Measurements from ENCODE around the gene MAP10. TPM values are rescaled to one million over a fixed set of nuclear protein-coding genes. Genes with fewer than 3 reads are reported as not detected.

Gene MAP10
- total RNA-seq, 4 donors from 2014 or later, result 1.7 to 3.2 (median 2.5) TPM

DNA sequence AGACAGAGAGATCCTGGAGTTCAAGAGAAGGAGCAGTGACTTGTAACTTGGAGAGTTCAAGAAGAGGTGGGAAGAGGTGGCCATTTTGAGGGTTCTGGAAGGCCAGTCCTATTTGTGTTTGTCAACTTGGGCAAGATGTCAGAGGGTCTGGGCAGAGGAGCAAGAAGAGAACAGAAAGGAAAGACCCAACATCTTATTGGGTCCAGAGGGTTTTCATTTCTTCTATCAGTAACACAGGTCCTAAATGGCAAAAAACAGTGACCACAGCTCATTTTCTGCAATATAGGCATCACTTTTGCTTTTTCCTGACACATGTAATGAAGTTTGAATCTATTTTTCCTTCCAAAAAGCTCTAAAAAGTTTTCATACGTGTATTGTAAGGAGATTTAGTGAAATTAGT, 38.3 kb upstream of the MAP10 start:
- Histone ChIP-seq H3K27me3 (no peaks in the 10 kb centered on the region), H3K4me1 (peaks cover 0 to 31% (median 4%) of the 10 kb centered on the region in 4 donors), H3K36me3 (no peaks in the 10 kb centered on the region), H3K4me3 (no peak overlapping the region), H3K9me3 (no peaks in the 10 kb centered on the region), H3K27ac (peak overlapping the region in 3 of 4 donors; percentile 65 to 91 (median 89))
- TF ChIP-seq, protein P1, sequence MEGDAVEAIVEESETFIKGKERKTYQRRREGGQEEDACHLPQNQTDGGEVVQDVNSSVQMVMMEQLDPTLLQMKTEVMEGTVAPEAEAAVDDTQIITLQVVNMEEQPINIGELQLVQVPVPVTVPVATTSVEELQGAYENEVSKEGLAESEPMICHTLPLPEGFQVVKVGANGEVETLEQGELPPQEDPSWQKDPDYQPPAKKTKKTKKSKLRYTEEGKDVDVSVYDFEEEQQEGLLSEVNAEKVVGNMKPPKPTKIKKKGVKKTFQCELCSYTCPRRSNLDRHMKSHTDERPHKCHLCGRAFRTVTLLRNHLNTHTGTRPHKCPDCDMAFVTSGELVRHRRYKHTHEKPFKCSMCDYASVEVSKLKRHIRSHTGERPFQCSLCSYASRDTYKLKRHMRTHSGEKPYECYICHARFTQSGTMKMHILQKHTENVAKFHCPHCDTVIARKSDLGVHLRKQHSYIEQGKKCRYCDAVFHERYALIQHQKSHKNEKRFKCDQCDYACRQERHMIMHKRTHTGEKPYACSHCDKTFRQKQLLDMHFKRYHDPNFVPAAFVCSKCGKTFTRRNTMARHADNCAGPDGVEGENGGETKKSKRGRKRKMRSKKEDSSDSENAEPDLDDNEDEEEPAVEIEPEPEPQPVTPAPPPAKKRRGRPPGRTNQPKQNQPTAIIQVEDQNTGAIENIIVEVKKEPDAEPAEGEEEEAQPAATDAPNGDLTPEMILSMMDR (IDR thresholded peaks at IDR 0.05), result no peak
- TF ChIP-seq POLR2A (IDR thresholded peaks at IDR 0.05), result no peak
- no peak for DNase-seq

DNA sequence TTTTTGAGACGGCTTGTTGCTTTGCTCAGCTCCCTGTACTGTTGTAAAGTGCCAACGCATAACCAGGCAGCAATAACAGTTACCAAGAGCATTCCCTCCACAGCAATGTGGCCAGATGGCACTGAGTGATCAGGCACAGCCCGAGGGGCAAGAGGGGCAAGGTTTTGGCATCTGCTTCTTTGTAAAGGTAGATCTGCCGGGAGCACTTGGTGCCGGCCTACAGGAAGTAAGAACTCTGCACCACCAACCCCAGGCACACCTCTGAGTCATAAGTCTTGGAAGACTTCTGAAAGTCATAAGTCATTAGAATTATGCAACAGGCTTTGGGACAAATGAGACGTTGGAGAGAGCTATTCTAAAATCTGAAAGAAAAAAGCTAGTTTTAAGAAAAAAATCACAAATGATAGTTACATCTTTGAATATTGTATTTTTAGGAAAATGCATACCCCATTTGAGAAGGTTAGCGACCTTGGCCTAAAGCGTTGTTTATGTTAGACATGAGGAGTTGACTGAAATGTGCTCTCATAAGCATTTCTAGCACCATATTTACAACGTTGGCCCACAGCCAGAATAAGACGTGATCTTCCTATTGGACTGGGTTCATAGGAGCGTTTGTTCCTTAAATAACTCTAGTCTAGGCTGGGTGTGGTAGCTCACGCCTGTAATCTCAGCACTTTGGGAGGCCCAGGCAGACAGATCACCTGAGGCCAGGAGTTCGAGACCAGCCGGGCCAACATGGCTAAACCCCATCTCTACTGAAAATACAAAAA, 37.7 kb upstream of the MAP10 start:
- Histone ChIP-seq H3K27ac (peak overlapping the region in 3 of 4 donors; percentile 65 to 91 (median 89)), H3K27me3 (no peaks in the 10 kb centered on the region), H3K9me3 (no peaks in the 10 kb centered on the region), H3K4me1 (peaks cover 0 to 31% (median 4%) of the 10 kb centered on the region in 4 donors), H3K36me3 (no peaks in the 10 kb centered on the region), H3K4me3 (no peak overlapping the region)
- DNase-seq, result peak in 2 of 3 donors; percentile 67 to 84
- TF ChIP-seq, protein P1 (IDR thresholded peaks at IDR 0.05), result no peak
- peak; percentile 25 to 31 for TF ChIP-seq POLR2A (IDR thresholded peaks at IDR 0.05)

- TF ChIP-seq, protein P1 (IDR thresholded peaks at IDR 0.05), result no peak
- no peak for TF ChIP-seq POLR2A (IDR thresholded peaks at IDR 0.05)
- Histone ChIP-seq H3K27me3 (no peaks in the 10 kb centered on the region), H3K4me1 (peaks cover 0 to 31% (median 4%) of the 10 kb centered on the region in 4 donors), H3K4me3 (no peak overlapping the region), H3K36me3 (no peaks in the 10 kb centered on the region), H3K27ac (no peak overlapping the region), H3K9me3 (no peaks in the 10 kb centered on the region)
- DNase-seq, result no peak
These were observed 36.4 kb upstream of the MAP10 start for GRCh38 chr1:232768793-232769192.

GRCh38 chr1:232769733-232770132, 35.5 kb upstream of the MAP10 start:
- Histone ChIP-seq H3K27me3 (no peaks in the 10 kb centered on the region), H3K27ac (no peak overlapping the region), H3K4me1 (peaks cover 0 to 25% (median 4%) of the 10 kb centered on the region in 4 donors), H3K9me3 (no peaks in the 10 kb centered on the region), H3K4me3 (no peak overlapping the region), H3K36me3 (no peaks in the 10 kb centered on the region)
- no peak for DNase-seq
- TF ChIP-seq, protein P1 (IDR thresholded peaks at IDR 0.05), result no peak
- no peak for TF ChIP-seq POLR2A (IDR thresholded peaks at IDR 0.05)

DNA sequence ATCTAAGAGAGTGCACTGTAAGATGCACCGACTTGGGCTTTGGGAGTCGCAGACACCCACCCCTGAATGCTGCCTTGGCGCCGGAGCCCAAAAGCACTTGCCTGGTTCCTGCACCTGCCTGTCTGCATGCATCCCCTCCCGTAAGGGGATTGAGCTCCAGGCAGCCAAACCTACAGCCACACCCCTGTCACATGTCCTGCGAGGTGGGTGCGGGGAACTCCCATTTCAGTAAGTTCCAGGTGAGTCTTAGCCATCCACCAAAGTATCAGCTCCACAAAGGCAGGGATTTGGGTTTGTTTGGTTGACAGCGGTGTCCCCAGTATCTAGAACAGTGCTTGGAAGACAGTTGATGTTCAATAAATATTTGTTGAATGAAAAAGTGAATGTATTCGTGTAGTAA, 31.5 kb upstream of the MAP10 start:
- Histone ChIP-seq H3K4me1 (no peaks in the 10 kb centered on the region), H3K36me3 (no peaks in the 10 kb centered on the region), H3K27me3 (no peaks in the 10 kb centered on the region), H3K4me3 (no peak overlapping the region), H3K9me3 (no peaks in the 10 kb centered on the region), H3K27ac (no peak overlapping the region)
- no peak for TF ChIP-seq POLR2A (IDR thresholded peaks at IDR 0.05)
- TF ChIP-seq, protein P1 (IDR thresholded peaks at IDR 0.05), result no peak
- no peak for DNase-seq

Data from Peyer's patch (tissue), 4 donors.